Stimulated activated CD4-positive, alpha-beta T cell treated with anti-CD3 and anti-CD28 coated beads, Interleukin-2, amount 100 ng/mL, for 48 hours (primary cell): ENCODE results near the gene DNA2.
A peak's percentile ranks its signal among the peaks of the same experiment; 100 is the strongest.
"Not testable (repeated sequence)": the region's sequence is repeated elsewhere in the genome, so short reads cannot be mapped to it uniquely, and the experiment has no call there.

Experiments
- DNase-seq, 2 donors: peaks; one replicate each; pipeline ENCODE4 v3.0.0-alpha.2; 2020

DNA2 gene, protein sequence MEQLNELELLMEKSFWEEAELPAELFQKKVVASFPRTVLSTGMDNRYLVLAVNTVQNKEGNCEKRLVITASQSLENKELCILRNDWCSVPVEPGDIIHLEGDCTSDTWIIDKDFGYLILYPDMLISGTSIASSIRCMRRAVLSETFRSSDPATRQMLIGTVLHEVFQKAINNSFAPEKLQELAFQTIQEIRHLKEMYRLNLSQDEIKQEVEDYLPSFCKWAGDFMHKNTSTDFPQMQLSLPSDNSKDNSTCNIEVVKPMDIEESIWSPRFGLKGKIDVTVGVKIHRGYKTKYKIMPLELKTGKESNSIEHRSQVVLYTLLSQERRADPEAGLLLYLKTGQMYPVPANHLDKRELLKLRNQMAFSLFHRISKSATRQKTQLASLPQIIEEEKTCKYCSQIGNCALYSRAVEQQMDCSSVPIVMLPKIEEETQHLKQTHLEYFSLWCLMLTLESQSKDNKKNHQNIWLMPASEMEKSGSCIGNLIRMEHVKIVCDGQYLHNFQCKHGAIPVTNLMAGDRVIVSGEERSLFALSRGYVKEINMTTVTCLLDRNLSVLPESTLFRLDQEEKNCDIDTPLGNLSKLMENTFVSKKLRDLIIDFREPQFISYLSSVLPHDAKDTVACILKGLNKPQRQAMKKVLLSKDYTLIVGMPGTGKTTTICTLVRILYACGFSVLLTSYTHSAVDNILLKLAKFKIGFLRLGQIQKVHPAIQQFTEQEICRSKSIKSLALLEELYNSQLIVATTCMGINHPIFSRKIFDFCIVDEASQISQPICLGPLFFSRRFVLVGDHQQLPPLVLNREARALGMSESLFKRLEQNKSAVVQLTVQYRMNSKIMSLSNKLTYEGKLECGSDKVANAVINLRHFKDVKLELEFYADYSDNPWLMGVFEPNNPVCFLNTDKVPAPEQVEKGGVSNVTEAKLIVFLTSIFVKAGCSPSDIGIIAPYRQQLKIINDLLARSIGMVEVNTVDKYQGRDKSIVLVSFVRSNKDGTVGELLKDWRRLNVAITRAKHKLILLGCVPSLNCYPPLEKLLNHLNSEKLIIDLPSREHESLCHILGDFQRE

GRCh38 chr10:68471586-68472408 is at the start of gene DNA2:
Gene DNA2, minus strand, starts transcription at chr10:68471973. Its CDS starts 109 bp downstream, at chr10:68471864.
- peak; percentile 73 to 75 for DNase-seq

GRCh38 chr10:68518609-68519008 is 46.8 kb upstream of the DNA2 start:
- DNase-seq: not testable (repeated sequence)

- DNase-seq: no peak
Measured at GRCh38 chr10:68517188-68517587, 45.4 kb upstream of the DNA2 start.

DNA sequence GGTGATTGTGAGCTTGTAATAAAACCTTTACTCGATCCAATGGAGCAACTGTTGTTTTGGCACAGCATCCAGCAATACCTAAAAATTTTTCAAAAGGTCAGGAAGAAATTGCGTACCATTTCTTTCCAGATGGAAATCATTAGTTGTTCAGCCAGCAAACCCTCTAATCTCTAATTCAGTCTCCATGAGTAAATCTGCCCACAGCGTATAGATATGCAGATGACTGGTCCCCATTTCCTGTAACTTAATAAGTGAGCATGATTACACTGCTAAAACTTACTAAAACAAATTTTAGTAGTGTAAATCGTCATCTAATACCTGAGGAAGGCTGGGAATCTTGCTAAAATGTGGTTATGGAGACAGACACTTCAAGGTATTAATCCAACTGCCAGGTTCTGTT is 45.0 kb upstream of the DNA2 start:
- no peak for DNase-seq

- not testable (repeated sequence) for DNase-seq
Measured at GRCh38 chr10:68516216-68516615, 44.4 kb upstream of the DNA2 start.

DNA sequence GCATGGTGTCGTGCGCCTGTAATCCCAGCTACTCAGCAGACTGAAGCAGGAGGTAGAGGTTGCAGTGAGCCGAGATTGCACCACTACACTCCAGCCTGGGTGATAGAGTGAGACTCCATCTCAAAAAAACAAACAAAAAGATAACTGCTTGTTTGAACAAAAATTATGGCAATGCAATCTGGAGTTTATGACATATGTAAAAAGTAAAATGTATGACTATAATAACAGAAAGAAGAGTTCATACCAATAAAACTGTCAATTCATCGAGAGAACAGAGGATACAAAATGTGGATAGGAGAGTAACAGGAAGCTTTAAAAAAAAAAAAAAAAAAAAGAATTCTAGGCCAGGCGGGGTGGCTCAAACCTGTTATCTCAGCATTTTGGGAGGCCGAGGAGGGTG is 36.3 kb upstream of the DNA2 start:
- no peak for DNase-seq

- DNase-seq: no peak
Measured at GRCh38 chr10:68506411-68506810, 34.6 kb upstream of the DNA2 start.

DNA sequence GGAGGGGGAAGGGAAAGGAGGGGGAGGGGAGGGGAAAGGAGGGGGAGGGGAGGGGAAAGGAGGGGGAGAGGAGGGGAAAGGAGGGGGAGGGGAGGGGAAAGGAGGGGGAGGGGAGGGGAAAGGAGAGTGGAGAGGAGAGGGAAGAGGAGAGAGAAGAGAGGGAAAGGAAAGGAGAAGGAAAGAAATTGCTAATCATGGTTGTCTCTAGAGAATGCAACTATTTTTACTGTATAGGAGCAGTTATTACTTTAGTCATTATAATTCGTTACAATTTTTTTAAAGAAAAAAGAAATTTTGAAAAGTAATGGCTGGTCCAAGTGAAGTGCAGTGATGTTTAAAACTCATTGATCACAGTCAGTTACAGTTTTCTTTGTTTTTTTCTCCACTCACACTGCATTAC is 31.1 kb upstream of the DNA2 start:
- DNase-seq: no peak

GRCh38 chr10:68501691-68502090 is 29.9 kb upstream of the DNA2 start:
- DNase-seq: no peak

- DNase-seq: no peak
Measured at GRCh38 chr10:68499544-68499943, 27.8 kb upstream of the DNA2 start.

GRCh38 chr10:68496072-68496471 is 24.3 kb upstream of the DNA2 start:
- DNase-seq: no peak

GRCh38 chr10:68492118-68492517 is 20.3 kb upstream of the DNA2 start:
- DNase-seq: no peak

- DNase-seq: no peak
Measured at GRCh38 chr10:68489919-68490318, 18.1 kb upstream of the DNA2 start.

GRCh38 chr10:68474021-68474420 is 2.2 kb upstream of the DNA2 start:
- DNase-seq: no peak

- DNase-seq: no peak
Measured at GRCh38 chr10:68471063-68471585, 649 bp downstream of the DNA2 start.

DNA sequence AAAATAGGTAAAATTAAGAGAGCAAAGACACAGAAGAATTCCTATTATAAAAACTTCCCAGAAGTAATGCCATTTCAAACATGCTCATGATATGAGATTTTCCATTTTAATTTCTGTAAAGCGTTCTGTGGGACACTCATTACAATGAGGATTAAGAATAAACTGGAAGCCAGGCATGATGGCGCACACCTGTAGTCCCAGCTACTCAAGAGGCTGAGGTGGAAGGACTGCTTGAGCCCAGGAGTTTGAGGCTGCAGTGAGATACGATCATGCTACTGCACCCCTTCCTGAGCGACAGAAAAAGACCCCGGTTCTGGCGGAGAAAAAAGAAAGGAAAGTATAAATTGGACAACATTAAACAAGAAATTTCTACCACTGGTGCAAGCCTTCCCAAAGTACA is 1.5 kb downstream of the DNA2 start:
- no peak for DNase-seq

DNA sequence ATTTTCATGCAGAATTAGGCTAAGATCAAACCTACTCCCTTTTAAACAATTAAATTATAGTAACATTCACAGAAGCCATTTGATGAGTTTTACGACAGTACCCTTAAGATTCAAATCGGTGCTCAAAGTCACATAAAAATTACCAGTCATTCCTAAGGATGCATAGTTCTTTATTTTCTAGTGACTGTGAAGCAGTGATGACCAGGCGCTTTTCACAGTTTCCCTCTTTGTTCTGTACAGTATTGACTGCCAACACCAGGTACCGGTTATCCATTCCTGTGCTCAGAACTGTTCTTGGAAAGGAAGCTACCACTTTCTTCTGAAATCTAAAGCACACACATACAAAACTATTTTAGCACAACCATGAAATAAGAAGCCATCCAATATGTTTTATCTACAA is 1.9 kb downstream of the DNA2 start:
- DNase-seq: no peak

- DNase-seq: not testable (repeated sequence)
Measured at GRCh38 chr10:68464729-68465128, 7.0 kb downstream of the DNA2 start.

DNA sequence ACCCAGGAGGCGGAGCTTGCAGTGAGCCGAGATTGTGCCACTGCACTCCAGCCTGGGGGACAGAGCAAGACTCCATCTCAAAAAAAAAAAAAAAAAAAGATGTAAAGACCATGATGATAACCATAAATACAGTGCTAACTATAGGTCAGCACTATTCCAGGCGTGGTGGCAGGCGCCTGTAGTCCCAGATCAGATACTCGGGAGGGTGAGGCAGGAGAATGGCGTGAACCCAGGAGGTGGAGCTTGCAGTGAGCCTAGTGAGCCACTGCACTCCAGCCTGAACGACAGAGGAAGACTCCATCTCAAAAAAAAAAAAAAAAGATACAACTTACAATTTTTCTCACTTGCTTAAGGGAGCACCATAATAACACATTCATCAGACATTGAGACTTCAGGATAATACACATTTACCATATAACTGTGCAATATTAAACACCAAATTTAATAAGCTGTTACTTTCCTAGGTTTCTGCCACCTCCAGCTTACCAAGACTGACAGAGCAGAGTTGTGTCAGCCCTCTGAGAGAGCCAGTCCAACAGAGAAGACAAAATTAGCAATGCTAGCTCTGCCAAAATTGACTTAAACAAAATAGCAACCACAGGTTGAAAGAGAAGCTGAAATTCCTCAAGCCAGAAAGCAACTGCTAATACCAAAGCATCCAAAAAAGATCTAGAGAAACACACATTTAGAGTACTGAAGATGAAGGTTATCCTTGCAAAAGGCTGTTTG is 8.2 kb downstream of the DNA2 start:
- no peak for DNase-seq

- DNase-seq: no peak
Measured at GRCh38 chr10:68462536-68462935, 9.2 kb downstream of the DNA2 start.

DNA sequence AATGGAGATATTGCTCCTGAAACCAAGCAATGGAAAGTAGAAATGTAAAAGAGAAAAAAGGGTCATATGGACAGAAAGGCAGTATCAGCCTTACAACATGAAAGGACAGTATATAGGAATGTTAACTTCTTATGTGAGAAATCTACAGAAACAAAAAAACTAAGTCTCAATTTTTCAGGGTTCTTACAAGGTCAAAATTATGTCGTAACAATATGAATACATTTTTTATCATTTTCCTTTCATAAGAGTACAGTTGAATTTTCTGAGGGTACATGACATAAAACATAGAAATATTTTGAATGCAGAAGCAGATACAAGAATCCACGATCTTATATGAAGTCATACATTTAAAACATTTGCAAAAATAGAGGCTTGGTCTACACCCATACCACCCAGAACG is 10.7 kb downstream of the DNA2 start:
- DNase-seq: no peak

DNA sequence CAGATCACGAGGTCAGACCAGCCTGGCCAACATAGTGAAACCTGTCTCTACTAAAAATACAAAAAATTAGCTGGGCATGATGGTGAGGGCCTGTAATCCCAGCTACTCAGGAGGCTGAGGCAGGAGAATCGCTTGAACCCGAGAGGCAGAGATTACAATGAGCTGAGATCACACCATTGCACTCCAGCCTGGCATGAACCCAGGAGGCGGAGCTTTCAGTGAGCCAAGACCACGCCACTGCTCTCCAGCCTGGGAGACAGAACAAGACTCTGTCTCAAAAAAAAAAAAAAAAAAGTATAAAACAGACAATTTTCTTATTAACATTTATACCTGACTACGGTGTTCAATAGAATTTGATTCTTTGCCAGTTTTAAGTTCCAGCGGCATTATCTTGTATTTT is 22.1 kb downstream of the DNA2 start:
- DNase-seq: not testable (repeated sequence)
